A375 (cell line): ENCODE data around the gene ZNF432. TPM values are rescaled to one million over a fixed set of nuclear protein-coding genes. Genes with fewer than 3 reads are reported as not detected.

Experiments
- total RNA-seq: library from RNA; depleted of rRNA; stranded (reverse); fragments of >200 nt; shearing (Covaris generic); gene quantifications from 2 replicates; pipeline ENCODE4 v1.2.3, GENCODE V29; 2014; rRNA removed

ZNF432 gene
- total RNA-seq = 5.6 and 6.3 TPM in 2 replicates

DNA sequence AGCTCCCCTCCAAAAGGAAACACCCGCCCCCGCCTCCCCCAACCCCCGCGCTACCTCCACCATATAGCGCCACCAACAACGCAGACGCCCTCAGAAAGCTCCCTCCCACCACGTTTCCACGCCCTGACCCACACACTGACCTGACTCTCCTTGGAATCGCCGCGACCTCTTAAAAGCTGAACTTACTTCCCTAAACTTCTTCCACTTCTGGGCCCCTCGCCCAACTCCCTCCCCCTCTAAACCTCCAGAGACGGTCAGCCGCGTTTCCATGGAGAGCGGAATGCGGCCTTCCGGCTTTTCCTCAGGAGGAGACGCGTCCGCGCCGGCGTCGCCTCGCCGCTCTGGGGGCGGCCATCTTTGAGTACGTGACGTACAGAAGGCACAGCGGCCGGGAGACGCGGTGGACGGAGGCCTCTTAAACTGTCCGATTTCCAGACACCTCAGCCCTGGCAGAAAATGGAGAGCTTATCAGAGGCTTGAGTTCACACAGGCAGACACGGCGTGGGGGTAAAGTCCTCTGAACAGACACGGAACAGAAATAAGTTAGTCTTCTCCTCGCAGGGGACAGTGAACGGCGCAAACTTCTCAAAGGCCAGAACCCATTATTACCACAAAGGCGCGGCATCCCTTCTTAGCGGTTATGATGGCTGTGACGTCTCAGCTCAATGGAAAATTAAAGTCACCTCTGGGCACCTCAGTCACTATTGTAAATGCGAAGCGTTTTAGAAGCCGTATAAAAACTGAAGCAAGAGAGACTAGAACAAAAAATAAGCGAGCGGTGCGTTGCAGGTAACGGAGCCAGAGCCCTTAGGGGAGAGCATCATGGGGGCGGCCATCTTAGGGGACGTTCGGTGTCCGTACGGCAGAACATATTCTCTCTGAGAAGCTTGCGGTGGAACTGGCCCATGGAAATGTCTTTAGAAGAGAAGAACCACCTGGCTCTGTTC lies at the start of gene ZNF432:
TSS of gene ZNF432 (minus strand) at position 284 of the 947 bp plus-strand sequence. CDS start 1,970 bp downstream, outside the sequence.

DNA sequence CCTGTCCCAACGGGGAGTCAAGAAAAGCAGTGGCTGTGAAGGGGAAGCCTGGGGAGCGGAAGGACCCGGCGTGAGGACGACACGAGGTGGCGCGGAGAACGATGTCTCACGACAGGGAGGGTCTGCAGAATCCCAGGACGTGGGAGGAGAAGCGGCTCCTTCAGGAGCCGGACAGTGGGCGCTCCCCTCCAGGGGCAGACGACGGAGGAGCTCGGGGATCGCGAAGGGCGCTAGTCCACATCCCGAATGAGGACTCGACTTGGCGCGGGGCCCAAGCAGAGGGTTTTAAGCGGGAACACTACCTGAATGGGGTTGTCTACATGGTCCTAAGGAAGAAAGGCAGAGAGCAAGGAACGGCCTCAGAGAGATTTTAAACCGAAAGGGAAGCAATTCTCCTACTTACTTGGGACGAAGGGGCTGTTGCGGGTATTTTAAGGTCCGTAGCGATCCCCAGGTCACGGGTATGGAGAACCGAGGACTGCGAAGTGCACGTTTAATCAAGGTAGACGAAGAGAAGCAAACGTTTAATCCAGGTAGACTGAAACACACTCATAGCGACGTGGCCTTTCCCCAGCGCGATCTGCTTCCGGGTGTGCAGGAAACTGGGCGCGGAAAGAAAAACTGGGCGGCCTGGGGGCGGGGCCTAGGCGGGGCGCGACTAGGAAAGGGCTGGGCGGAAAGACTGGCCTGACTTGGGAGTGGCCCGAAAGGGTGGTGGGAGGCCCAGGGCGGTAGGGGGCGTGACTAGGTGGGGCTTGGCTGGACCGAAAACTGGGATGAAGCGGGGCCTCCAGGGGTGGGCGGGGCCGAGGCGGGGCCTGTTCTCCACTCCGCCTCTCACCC lies 46.8 kb upstream of the ZNF432 start, which contains the start of gene ZNF841:
TSS of gene ZNF841 (minus strand) at position 594 of the 843 bp plus-strand sequence. CDS start 10,964 bp downstream, outside the sequence.

DNA sequence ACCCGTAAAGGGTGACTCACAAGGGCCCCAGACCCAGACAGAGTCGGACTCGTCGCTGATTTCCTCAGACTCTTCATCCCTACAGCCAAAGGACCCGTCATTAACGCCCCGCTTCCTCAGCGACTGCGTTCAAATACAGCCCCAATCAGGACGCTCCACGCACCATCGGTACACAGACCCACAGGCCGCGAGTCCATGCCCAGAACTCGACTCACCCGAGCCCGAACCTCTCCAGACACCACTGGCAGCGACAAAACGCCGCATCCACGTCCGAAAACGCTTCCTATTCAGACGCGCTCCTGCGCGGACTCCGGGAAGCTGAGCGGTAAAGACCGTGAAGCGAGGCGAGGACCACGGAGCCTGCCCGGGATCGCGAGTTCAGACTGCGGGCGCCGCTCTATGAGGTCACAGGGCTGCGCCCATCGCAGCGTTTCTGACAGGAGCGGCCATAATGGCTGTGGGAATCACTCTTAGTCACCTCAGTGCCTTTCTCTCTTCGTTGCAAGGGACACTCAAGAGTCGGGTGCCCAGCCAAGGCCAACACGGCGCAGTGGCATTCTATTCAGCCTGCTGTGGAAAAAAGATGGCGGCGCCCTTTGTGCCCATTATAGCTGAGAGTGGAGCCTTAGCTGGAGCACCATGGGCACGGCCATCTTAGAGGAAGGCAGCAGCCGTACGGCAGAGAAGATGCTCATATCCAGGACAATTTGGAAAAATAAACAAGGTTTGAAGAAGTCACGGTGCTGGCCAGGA lies 20.4 kb downstream of the ZNF432 start, which contains the start of gene ZNF614:
TSS of gene ZNF614 (minus strand) at position 353 of the 753 bp plus-strand sequence. CDS start 2,634 bp downstream, outside the sequence.

DNA sequence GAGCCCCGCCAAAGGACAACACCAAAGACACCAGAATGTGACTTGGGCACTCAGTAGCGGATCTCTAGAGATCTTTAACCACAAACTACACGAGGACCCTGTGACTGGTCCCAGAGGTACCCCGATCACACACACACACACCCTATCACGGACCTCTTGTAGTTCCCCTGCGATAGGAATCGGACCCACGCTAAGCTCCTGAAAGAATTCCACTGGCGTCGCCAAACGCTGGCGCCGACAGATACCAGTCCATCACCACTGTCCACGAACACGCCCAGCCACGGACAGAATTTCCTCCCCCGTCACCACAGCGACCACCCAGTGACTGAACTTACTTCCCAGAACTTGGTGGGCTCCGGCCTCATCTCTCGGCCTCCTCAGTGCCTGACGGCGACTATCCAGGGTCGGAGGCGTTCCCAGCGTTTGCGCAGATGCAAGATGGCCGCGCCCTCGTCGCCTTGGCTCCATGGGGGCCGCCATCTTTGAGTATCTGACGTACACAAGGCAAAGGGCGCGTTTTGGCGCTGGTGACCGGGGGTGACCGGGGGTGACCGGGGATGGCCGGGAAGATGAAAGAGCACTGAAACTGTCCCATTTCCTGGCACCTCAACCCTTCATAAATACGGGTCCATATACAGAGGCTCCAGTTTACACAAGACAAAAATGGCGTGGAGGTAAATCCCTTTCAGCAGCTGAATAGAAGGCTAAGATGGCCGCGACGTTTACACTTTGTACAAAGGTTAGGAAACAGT lies 40.7 kb downstream of the ZNF432 start, which contains the start of gene ZNF615:
TSS of gene ZNF615 (minus strand) at position 406 of the 752 bp plus-strand sequence. CDS start 4,500 bp downstream, outside the sequence.

DNA sequence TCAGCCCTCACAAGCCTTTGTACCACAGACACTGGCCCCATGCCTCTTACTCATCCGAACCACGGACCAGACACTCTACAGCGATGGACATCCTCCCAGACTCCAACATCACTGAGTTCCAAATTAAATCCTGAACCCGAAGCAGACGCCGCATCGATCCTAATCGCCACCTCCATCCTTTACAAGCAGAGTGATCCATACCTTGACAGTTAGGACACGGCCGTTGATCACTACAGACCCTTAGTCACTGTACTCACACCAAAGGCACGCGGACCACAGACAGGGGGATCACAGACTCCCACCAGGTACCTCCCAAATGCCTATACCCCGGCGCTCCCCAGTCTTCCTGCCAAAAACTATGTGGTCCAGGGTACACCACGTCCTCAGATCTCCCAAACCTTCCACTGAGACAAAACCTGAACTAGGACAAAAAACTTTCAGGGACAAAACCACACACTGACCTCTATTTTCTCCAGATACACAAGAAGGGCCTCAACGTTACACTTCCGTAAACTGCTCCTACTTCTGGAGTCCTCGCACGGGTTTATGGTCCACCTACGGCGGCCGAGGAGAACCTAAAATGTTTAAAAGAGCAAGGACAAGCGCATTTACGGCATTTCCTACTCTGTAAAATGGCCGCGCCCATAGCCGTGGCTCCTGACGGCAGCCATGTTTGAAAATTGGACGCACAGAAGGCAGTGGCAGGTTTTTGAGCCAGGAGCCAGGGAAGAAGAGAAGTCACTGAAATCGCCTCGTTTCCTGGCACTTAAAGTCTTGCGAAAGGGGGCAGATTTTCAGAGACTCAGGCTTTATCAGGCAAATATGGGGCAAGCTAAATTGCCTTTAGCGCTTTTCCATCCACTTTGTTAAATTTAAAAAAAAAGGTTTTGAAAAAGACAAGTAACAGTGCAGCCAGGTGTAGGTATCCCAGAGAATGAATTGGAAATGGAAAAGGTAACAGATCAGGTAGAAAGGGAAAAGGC lies 62.0 kb downstream of the ZNF432 start, which contains the start of gene ZNF350:
TSS of gene ZNF350 (minus strand) at position 532 of the 983 bp plus-strand sequence. CDS start 12,480 bp downstream, outside the sequence.

Other genes with a start within 250 kb of the ZNF432 start
- gene ZNF577, start 160.9 kb downstream of the ZNF432 start, total RNA-seq = 6.2 and 11.5 TPM in 2 replicates
- 4.4 and 6.9 TPM in 2 replicates for gene ZNF649, start 143.8 kb downstream of the ZNF432 start, total RNA-seq
- gene ZNF613, start 121.4 kb downstream of the ZNF432 start, total RNA-seq = 1.5 and 1.7 TPM in 2 replicates
- gene ZNF350, start 62.0 kb downstream of the ZNF432 start, total RNA-seq = 4.8 and 6.7 TPM in 2 replicates
- 8.3 and 9.7 TPM in 2 replicates for gene ZNF615, start 40.6 kb downstream of the ZNF432 start, total RNA-seq
- 6.8 and 7.1 TPM in 2 replicates for gene ZNF614, start 20.5 kb downstream of the ZNF432 start, total RNA-seq
- 5.7 and 10.1 TPM in 2 replicates for gene ZNF841, start 46.9 kb upstream of the ZNF432 start, total RNA-seq
- 1.5 TPM in 2 replicates for gene ZNF616, start 91.1 kb upstream of the ZNF432 start, total RNA-seq
- 0.45 and 1.9 TPM in 2 replicates for gene ZNF836, start 122.8 kb upstream of the ZNF432 start, total RNA-seq
- gene PPP2R1A, start 141.2 kb upstream of the ZNF432 start, total RNA-seq = 171 and 177 TPM in 2 replicates
- 9.8 and 10.3 TPM in 2 replicates for gene ZNF766, start 220.7 kb upstream of the ZNF432 start, total RNA-seq
- gene ZNF480, start 248.3 kb upstream of the ZNF432 start, total RNA-seq = 5.5 and 6.3 TPM in 2 replicates